Osteoblast (primary cell): ENCODE measurements around the gene CHAF1A. TPM values are rescaled to one million over a fixed set of nuclear protein-coding genes. Genes with fewer than 3 reads are reported as not detected.
A peak's percentile ranks its signal among the peaks of the same experiment; 100 is the strongest.

Experiments
- DNase-seq: peaks from one replicate; pipeline ENCODE4 v3.0.0; 2011; ENCODE audit warnings: low spot score, mixed read lengths; ENCODE audit not compliant: insufficient read length; ENCODE audit errors: missing footprints
- H2AFZ ChIP-seq: 2 replicates; pipeline ENCODE4 v1.6.0; 2011; ENCODE audit warnings: mild to moderate bottlenecking, low read length
- H3K27ac ChIP-seq: 2 replicates; pipeline ENCODE4 v1.5.1; 2011; ENCODE audit warnings: mild to moderate bottlenecking, low read depth, low read length, moderate library complexity
- H3K27me3 ChIP-seq: 2 replicates; pipeline ENCODE4 v1.6.0; 2012; ENCODE audit warnings: mild to moderate bottlenecking, control low read depth, inconsistent platforms, low read length, moderate library complexity; ENCODE audit not compliant: insufficient read depth
- H3K36me3 ChIP-seq: 2 replicates; pipeline ENCODE4 v1.5.1; 2011; ENCODE audit warnings: mild to moderate bottlenecking, low read length, control low read depth, moderate library complexity; ENCODE audit not compliant: insufficient read depth
- H3K4me1 ChIP-seq: 2 replicates; pipeline ENCODE4 v1.5.1; 2011; ENCODE audit warnings: mild to moderate bottlenecking, low read length, control low read depth, moderate library complexity; ENCODE audit not compliant: insufficient read depth
- H3K4me2 ChIP-seq: 2 replicates; pipeline ENCODE4 v1.6.0; 2011; ENCODE audit warnings: mild to moderate bottlenecking, low read length; ENCODE audit not compliant: insufficient read depth
- H3K4me3 ChIP-seq: fragments of 200-600 bp; sonication (generic); 3 replicates; pipeline ENCODE4 v1.5.1; 2012; ENCODE audit warnings: mild to moderate bottlenecking, low read length, inconsistent platforms; ENCODE audit not compliant: insufficient read depth
- H3K79me2 ChIP-seq: 2 replicates; pipeline ENCODE4 v1.6.0; 2012; ENCODE audit warnings: mild to moderate bottlenecking, low read length, control low read depth, inconsistent platforms; ENCODE audit not compliant: insufficient read depth
- H3K9me3 ChIP-seq: 2 replicates; pipeline ENCODE4 v1.5.1; 2011; ENCODE audit warnings: low read depth, low read length, control low read depth
- H4K20me1 ChIP-seq: 2 replicates; pipeline ENCODE4 v1.6.0; 2012; ENCODE audit warnings: mild to moderate bottlenecking, low read length, control low read depth; ENCODE audit not compliant: insufficient read depth
- total RNA-seq: library from RNA; depleted of rRNA; stranded (reverse); fragments of >200 nt; gene quantifications from 2 replicates; pipeline ENCODE4 v1.2.3, GENCODE V29; 2012
- TF ChIP-seq, protein P1 (sequence below): IDR thresholded peaks from 2 replicates; pipeline ENCODE4 v1.5.1; 2011; ENCODE audit warnings: mild to moderate bottlenecking, low read depth, low read length, moderate library complexity; ENCODE audit errors: extremely low read depth

Gene CHAF1A
- total RNA-seq, 1 donor: 3.6 TPM

DNA sequence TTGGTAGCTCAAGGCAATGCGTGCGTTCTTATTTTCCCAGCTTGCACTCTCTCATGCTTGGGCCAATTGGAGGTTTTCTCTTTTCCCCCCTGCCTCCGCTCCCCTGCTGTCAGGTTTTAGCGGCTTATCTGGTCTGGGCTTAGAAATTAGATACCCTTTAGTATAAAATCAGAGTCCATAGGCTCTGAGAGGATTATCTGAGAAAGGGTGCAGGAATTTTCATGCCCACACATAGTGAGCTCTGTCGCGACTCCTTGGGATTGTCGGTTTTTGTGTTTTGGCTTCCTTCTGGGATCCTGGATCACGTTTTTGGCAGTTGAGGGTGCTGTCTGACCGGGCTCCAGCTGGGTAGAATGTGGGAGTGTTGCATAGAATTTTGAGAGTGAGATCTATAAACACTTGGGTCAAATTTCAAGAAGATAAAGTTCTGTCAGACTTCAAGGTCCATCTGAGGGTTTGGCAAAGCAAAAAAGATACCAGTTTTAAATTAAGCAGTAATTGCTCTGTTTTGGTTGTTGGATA, 12.4 kb downstream of the CHAF1A start:
- TF ChIP-seq, protein P1, sequence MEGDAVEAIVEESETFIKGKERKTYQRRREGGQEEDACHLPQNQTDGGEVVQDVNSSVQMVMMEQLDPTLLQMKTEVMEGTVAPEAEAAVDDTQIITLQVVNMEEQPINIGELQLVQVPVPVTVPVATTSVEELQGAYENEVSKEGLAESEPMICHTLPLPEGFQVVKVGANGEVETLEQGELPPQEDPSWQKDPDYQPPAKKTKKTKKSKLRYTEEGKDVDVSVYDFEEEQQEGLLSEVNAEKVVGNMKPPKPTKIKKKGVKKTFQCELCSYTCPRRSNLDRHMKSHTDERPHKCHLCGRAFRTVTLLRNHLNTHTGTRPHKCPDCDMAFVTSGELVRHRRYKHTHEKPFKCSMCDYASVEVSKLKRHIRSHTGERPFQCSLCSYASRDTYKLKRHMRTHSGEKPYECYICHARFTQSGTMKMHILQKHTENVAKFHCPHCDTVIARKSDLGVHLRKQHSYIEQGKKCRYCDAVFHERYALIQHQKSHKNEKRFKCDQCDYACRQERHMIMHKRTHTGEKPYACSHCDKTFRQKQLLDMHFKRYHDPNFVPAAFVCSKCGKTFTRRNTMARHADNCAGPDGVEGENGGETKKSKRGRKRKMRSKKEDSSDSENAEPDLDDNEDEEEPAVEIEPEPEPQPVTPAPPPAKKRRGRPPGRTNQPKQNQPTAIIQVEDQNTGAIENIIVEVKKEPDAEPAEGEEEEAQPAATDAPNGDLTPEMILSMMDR: no peak
- Histone ChIP-seq H3K79me2 (peaks cover 29% of the 10 kb centered on the region), H2AFZ (no peak overlapping the region), H3K4me3 (no peak overlapping the region), H4K20me1 (peaks cover 3% of the 10 kb centered on the region), H3K36me3 (peaks cover 4% of the 10 kb centered on the region), H3K4me2 (no peak overlapping the region), H3K4me1 (peaks cover 15% of the 10 kb centered on the region), H3K9me3 (no peaks in the 10 kb centered on the region), H3K27ac (no peak overlapping the region), H3K27me3 (no peaks in the 10 kb centered on the region)
- peak; percentile 75 for DNase-seq

DNA sequence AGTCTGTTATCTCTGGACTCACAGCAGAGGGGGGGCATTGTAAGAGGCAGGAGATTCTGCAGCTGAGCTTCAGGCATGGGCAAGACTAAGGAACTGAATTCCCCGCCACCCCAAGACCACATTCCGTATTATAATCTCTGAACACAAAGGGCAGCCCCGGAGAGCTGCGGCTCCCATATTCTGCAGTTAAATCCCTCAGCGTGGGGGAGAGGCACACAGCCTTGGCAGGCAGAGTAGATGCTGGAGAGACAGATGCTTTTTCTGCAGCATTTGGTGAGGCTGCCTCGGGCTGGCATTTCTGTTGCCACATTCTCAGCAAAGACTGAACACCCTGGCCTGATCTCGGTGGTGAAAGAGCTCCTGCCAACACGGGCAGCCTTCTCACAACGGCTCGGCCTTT, 12.9 kb downstream of the CHAF1A start:
- no peaks in the 10 kb centered on the region for H3K27me3 ChIP-seq
- peaks cover 3% of the 10 kb centered on the region for H4K20me1 ChIP-seq
- H2AFZ ChIP-seq: no peak overlapping the region
- no peaks in the 10 kb centered on the region for H3K9me3 ChIP-seq
- no peak overlapping the region for H3K27ac ChIP-seq
- H3K4me1 ChIP-seq: peaks cover 15% of the 10 kb centered on the region
- H3K4me2 ChIP-seq: no peak overlapping the region
- TF ChIP-seq, protein P1: no peak
- H3K79me2 ChIP-seq: peaks cover 28% of the 10 kb centered on the region
- H3K4me3 ChIP-seq: no peak overlapping the region
- DNase-seq: peak; percentile 32
- H3K36me3 ChIP-seq: peaks cover 4% of the 10 kb centered on the region

DNA sequence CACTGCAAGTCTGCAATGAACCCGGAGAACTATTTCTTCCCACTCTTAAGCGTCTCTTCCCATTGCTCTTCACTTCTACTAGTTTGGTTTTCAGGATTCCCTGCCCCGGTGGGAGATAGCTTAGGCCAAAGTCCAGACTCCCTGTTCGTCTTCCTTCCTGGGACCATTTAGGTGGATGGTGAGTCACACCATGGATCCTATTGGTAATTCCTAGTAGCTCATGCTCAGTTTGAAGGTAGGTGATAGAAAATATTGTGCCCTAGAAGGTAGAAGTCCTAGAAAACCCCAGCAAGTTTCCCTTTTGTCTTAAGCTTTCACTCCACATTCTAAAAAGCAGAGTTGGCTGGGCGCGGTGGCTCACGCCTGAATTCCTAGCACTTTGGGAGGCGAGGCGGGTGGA, 13.8 kb downstream of the CHAF1A start:
- Histone ChIP-seq H3K79me2 (peaks cover 26% of the 10 kb centered on the region), H3K4me1 (peaks cover 15% of the 10 kb centered on the region), H3K9me3 (no peaks in the 10 kb centered on the region), H3K36me3 (peaks cover 9% of the 10 kb centered on the region), H3K27ac (no peak overlapping the region), H3K4me2 (no peak overlapping the region), H3K27me3 (no peaks in the 10 kb centered on the region), H2AFZ (no peak overlapping the region), H3K4me3 (no peak overlapping the region), H4K20me1 (peaks cover 3% of the 10 kb centered on the region)
- TF ChIP-seq, protein P1: no peak
- DNase-seq: peak; percentile 69

DNA sequence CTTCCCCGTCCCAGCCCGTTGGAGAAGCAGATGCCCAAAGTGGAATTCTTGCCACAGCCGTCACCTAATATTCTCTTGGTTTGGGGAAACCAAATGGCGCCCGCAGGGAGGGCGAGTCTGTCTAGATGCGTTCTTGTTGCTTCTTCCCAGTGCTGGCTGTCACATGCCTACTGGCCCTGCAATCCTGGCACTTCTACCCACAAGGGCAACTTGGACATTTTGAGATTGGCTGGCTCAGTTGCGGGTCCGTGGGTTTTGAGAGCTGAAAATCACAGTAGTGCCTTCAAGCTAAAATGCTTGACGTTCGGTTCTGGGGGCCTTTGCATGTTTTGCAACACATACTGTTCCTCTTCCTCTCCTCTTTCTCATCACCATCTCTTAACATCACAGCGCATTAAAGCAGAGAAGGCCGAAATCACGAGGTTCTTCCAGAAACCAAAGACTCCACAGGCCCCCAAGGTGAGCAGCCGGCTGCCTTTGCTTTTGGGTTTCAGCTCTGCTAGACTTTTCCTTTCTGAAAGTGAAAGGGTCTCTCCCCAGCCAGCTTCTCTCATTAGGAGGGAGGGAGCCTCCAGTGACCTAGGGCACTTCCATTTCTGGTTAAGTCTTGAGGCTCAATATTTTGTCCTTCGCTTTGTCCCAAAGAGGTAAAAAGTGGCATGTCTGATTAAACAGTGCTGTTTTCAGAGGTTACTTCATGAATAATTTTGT, 21.1 kb downstream of the CHAF1A start:
- no peak for DNase-seq
- no peaks in the 10 kb centered on the region for H4K20me1 ChIP-seq
- no peaks in the 10 kb centered on the region for H3K27me3 ChIP-seq
- H3K4me3 ChIP-seq: no peak overlapping the region
- no peak overlapping the region for H3K4me2 ChIP-seq
- H3K79me2 ChIP-seq: no peaks in the 10 kb centered on the region
- H2AFZ ChIP-seq: no peak overlapping the region
- TF ChIP-seq, protein P1: no peak
- peaks cover 13% of the 10 kb centered on the region for H3K4me1 ChIP-seq
- peaks cover 17% of the 10 kb centered on the region for H3K36me3 ChIP-seq
- H3K27ac ChIP-seq: no peak overlapping the region
- no peaks in the 10 kb centered on the region for H3K9me3 ChIP-seq
